NCI-H82 treated with DMSO at 0.1 percent for 48 hours (cell line): ENCODE measurements around the gene DEFB108B.
"Not testable (repeated sequence)": the region's sequence is repeated elsewhere in the genome, so short reads cannot be mapped to it uniquely, and the experiment has no call there.

Experiments used
- DNase-seq: peaks from one replicate; lab custom pipeline; 2025; ENCODE audit not compliant: unreplicated experiment; lab: John Stamatoyannopoulos, UW

The DEFB108B gene

GRCh38 chr11:71832811-71833210, at the start of gene DEFB108B:
TSS of gene DEFB108B (plus strand) at chr11:71833200. CDS start at chr11:71833200, 0 bp downstream.
- DNase-seq = not testable (repeated sequence)

GRCh38 chr11:71786114-71786847, 46.7 kb upstream of the DEFB108B start:
- DNase-seq = peak; percentile 79

GRCh38 chr11:71786848-71787097, 46.2 kb upstream of the DEFB108B start:
- peak; percentile 89 for DNase-seq

GRCh38 chr11:71787098-71787823, 45.7 kb upstream of the DEFB108B start:
- DNase-seq = peak; percentile 88

- not testable (repeated sequence) for DNase-seq
Observed at GRCh38 chr11:71787824-71788454, 45.1 kb upstream of the DEFB108B start.

- not testable (repeated sequence) for DNase-seq
Observed at GRCh38 chr11:71789444-71790196, 43.4 kb upstream of the DEFB108B start.

- DNase-seq = not testable (repeated sequence)
Observed at GRCh38 chr11:71791111-71791510, 41.9 kb upstream of the DEFB108B start.

GRCh38 chr11:71792621-71793235, 40.3 kb upstream of the DEFB108B start:
- DNase-seq = not testable (repeated sequence)

- not testable (repeated sequence) for DNase-seq
Observed at GRCh38 chr11:71794386-71795040, 38.5 kb upstream of the DEFB108B start.

GRCh38 chr11:71795236-71795635, 37.8 kb upstream of the DEFB108B start:
- not testable (repeated sequence) for DNase-seq

GRCh38 chr11:71796016-71796415, 37.0 kb upstream of the DEFB108B start:
- not testable (repeated sequence) for DNase-seq

- not testable (repeated sequence) for DNase-seq
Observed at GRCh38 chr11:71796781-71797180, 36.2 kb upstream of the DEFB108B start.

GRCh38 chr11:71799556-71800128, 33.4 kb upstream of the DEFB108B start:
- DNase-seq = not testable (repeated sequence)

- DNase-seq = peak; percentile 32
Observed at GRCh38 chr11:71800335-71800953, 32.6 kb upstream of the DEFB108B start.

GRCh38 chr11:71801026-71801425, 32.0 kb upstream of the DEFB108B start:
- not testable (repeated sequence) for DNase-seq

- not testable (repeated sequence) for DNase-seq
Observed at GRCh38 chr11:71802874-71803273, 30.1 kb upstream of the DEFB108B start.

- DNase-seq = not testable (repeated sequence)
Observed at GRCh38 chr11:71804158-71804947, 28.6 kb upstream of the DEFB108B start.

GRCh38 chr11:71812529-71812928, 20.5 kb upstream of the DEFB108B start:
- not testable (repeated sequence) for DNase-seq
